IPS DF 4.7 (cell line): ENCODE results near the gene ZFP57.

ENCODE experiments used
- DNase-seq: peaks from one replicate; pipeline ENCODE4 v3.0.0-alpha.2; 2013; ENCODE audit warnings: low spot score; ENCODE audit errors: extremely low read depth

ZFP57 gene

DNA sequence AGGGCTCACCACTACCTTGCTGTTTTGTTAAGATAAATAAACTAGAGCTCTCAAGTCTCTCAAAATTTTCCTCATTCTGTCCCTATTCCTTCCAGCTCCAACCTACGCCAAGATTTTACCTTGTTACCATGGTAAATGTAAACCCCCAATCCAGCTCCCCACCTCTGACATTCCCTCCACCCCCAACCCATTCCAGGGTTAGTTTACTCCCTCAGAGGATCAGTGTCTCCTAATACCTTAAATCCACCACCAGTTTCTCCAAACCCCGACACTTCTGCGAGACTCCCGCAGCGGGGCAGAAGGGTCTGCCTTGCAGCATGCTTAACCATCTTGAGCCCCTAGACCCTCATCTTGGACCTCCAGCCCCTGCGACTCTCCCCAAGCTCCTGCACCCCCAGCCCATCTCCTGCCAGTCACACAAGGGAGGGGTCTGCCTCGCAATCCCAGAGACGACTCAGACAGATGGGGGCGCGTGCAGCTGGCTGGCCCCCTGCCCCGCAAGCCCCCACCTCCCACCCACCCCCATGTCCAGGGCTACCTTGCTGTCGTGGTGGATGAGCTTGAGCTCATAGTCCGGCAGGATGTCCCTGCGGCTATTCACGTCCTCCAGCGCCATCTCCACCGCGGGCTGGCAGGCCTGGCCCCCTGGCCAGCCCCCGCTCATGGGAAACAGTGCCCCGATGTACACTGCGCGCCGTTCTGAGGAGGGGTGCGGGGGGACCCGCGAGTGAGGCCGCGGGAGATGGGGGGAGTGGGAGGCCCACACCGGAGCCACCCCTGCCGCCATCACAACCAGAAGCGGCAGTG is 53.8 kb downstream of the ZFP57 start:
- no peak for DNase-seq

DNA sequence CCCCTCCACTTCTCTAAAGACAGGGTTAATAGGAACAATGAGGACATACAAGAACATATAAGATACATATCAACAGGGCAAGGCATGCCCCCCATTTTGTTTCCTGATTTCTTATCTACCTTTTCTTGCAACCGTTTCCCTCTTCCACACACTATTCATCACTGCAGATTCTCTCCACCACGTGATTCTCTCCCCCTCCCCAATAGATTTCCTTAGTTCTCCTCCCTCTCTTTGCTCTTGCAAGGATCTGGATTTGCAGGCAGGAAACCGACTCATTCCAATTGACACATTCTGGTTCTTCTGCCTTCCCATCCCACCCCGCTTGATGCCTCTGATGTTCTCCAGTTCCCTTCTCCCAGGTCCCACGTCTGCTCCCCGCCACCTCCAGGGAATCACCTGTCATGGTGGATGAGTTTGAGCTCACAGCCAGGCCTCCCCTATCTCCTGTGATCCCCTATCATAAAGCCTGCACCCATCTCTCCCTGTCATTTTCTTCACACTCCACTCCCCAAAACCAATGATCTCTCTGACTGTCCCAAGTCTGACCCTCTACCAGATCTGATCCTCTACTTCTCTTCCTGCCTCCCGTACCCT is 55.5 kb downstream of the ZFP57 start:
- no peak for DNase-seq

DNA sequence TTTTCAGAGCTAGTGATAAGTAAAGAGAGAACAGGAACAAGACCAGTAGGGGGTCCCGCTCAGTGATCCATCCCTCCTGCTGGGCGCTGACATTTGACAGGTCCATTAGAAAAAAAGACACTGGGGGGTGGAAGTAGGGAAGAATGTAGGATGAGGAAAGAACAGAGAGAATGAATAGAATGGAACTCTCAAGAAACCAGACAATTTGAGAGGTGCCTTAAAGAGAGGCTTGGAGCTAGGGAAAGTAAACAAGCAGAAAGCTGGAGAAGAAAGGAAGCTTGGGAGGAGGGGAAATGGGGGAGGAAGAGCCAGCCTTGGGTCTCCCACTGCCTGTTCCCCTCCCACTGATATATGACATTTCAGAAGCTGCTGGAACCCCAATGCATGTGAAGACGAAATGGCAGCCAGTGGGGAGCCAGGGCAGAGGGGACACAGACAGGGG is 56.4 kb downstream of the ZFP57 start:
- peak; percentile 78 for DNase-seq
